Esophagus muscularis mucosa (tissue), 3 donors: Measurements from ENCODE around the gene ANKRD28.
"Not testable (repeated sequence)": the region's sequence is repeated elsewhere in the genome, so short reads cannot be mapped to it uniquely, and the experiment has no call there.

Experiments used
- CTCF ChIP-seq, 3 experiments: fragments of 200-600 bp in 2 of 3; fragments of 450-650 bp in 1 of 3; sonication (generic) in 2 of 3; IDR thresholded peaks; one replicate each; pipeline ENCODE4 v1.5.1; 2017 to 2019; ENCODE audit warnings: antibody characterized with exemption in 3 of 3, mild to moderate bottlenecking in 2 of 3, moderate library complexity in 1 of 3
- POLR2A ChIP-seq: fragments of 450-650 bp; IDR thresholded peaks from one replicate; pipeline ENCODE4 v1.6.1; 2017; ENCODE audit warnings: antibody characterized with exemption, moderate library complexity, mild to moderate bottlenecking, low read depth

DNA sequence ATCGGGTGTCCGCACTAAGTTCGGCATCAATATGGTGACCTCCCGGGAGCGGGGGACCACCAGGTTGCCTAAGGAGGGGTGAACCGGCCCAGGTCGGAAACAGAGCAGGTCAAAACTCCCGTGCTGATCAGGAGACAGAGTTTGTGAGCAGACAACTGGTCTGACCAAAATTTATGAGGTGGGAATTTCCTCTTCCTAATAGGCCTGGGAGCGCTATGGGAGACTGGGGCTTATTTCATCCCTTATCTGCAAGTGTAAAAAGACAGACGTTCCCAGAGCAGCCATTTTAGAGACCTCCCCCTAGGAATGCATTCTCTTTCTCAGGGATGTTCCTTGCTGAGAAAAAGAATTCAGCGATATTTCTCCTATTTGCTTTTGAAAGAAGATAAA, 59.2 kb downstream of the ANKRD28 start:
- not testable (repeated sequence) for TF ChIP-seq CTCF (IDR thresholded peaks at IDR 0.05); POLR2A
